GM23338 (cell line): ENCODE measurements around the gene FOXJ3. TPM values are rescaled to one million over a fixed set of nuclear protein-coding genes. Genes with fewer than 3 reads are reported as not detected.
"Not testable (repeated sequence)": the region's sequence is repeated elsewhere in the genome, so short reads cannot be mapped to it uniquely, and the experiment has no call there.

Source experiments
- ATAC-seq: fragments of 200-7000 bp; cut with Tn5 transposase; 3 replicates; pipeline ENCODE4 v1.9.1; 2020
- DNase-seq: peaks from one replicate; pipeline ENCODE4 v3.0.0-alpha.2; 2015; ENCODE audit warnings: low spot score
- H2AFZ ChIP-seq: fragments of 200-600 bp; sonication (generic); 2 replicates; pipeline ENCODE4 v1.8.0; 2016; ENCODE audit warnings: antibody characterized with exemption, mild to moderate bottlenecking, moderate library complexity
- H3F3A ChIP-seq: fragments of 200-600 bp; sonication (generic); replicated peaks from 2 replicates; pipeline ENCODE4 v1.8.0; 2017; ENCODE audit warnings: antibody characterized with exemption, mixed run types, low read depth
- H3K27ac ChIP-seq: fragments of 200-600 bp; sonication (generic); 2 replicates; pipeline ENCODE4 v1.6.1; 2016; ENCODE audit warnings: low read depth
- H3K27me3 ChIP-seq: fragments of 200-600 bp; sonication (generic); 2 replicates; pipeline ENCODE4 v1.8.0; 2016; ENCODE audit warnings: mild to moderate bottlenecking, mixed run types, moderate library complexity; ENCODE audit not compliant: insufficient read depth
- H3K36me3 ChIP-seq: fragments of 200-600 bp; sonication (generic); 2 replicates; pipeline ENCODE4 v1.8.0; 2016; ENCODE audit warnings: mild to moderate bottlenecking; ENCODE audit not compliant: insufficient read depth
- H3K4me1 ChIP-seq: fragments of 200-600 bp; sonication (generic); 2 replicates; pipeline ENCODE4 v1.8.0; 2016; ENCODE audit warnings: mild to moderate bottlenecking, moderate library complexity; ENCODE audit not compliant: insufficient read depth
- H3K4me2 ChIP-seq: fragments of 200-600 bp; sonication (generic); 2 replicates; pipeline ENCODE4 v1.7.1; 2017; ENCODE audit warnings: mixed run types
- H3K4me3 ChIP-seq: fragments of 200-600 bp; sonication (generic); 2 replicates; pipeline ENCODE4 v1.6.1; 2016; ENCODE audit warnings: mixed run types
- H3K79me2 ChIP-seq: fragments of 200-600 bp; sonication (generic); replicated peaks from 2 replicates; pipeline ENCODE4 v1.8.0; 2017; ENCODE audit warnings: mild to moderate bottlenecking; ENCODE audit not compliant: insufficient read depth
- H3K9me2 ChIP-seq: fragments of 200-600 bp; sonication (generic); 2 replicates; pipeline ENCODE4 v1.8.0; 2017; ENCODE audit not compliant: insufficient read depth
- H4K20me1 ChIP-seq: fragments of 200-600 bp; sonication (generic); replicated peaks from 2 replicates; pipeline ENCODE4 v1.8.0; 2017; ENCODE audit warnings: mild to moderate bottlenecking; ENCODE audit not compliant: insufficient read depth
- H3K27ac Mint-ChIP-seq: 2 replicates; pipeline ENCODE4 v1.8.0; 2020; ENCODE audit warnings: inconsistent platforms, mild to moderate bottlenecking, moderate library complexity, mixed read lengths
- H3K27me3 Mint-ChIP-seq: 3 replicates; pipeline ENCODE4 v1.8.0; 2022; ENCODE audit warnings: low read depth, mild to moderate bottlenecking, moderate library complexity, mixed read lengths, inconsistent platforms; ENCODE audit not compliant: insufficient read depth, poor library complexity
- H3K36me3 Mint-ChIP-seq: 3 replicates; pipeline ENCODE4 v1.8.0; 2021; ENCODE audit warnings: low read depth, mild to moderate bottlenecking, inconsistent platforms, moderate library complexity, mixed read lengths
- H3K4me1 Mint-ChIP-seq: 3 replicates; pipeline ENCODE4 v1.8.0; 2020; ENCODE audit warnings: mild to moderate bottlenecking, inconsistent platforms, mixed read lengths
- H3K4me3 Mint-ChIP-seq: 3 replicates; pipeline ENCODE4 v1.8.0; 2021; ENCODE audit warnings: moderate library complexity, mild to moderate bottlenecking, inconsistent platforms, mixed read lengths
- H3K9me3 Mint-ChIP-seq: 3 replicates; pipeline ENCODE4 v1.8.0; 2020; ENCODE audit warnings: moderate library complexity, mild to moderate bottlenecking, inconsistent platforms, mixed read lengths
- CREB1 ChIP-seq: fragments of 250-450 bp; sonication (Bioruptor Pico); IDR thresholded peaks from 2 replicates; pipeline ENCODE4 v1.5.0; 2020; ENCODE audit warnings: low read depth, mild to moderate bottlenecking, moderate library complexity
- EZH2 ChIP-seq: fragments of 200-600 bp; sonication (generic); IDR thresholded peaks from one replicate; pipeline ENCODE4 v1.8.0; 2017; ENCODE audit warnings: antibody characterized with exemption, mild to moderate bottlenecking, low read depth; ENCODE audit not compliant: unreplicated experiment
- EZH2phosphoT487 ChIP-seq: fragments of 200-600 bp; sonication (generic); IDR thresholded peaks from one replicate; pipeline ENCODE4 v1.8.1; 2018; ENCODE audit warnings: antibody characterized with exemption; ENCODE audit not compliant: unreplicated experiment
- JUNB ChIP-seq: IDR thresholded peaks from one replicate; pipeline ENCODE4 v1.6.1; 2016; ENCODE audit warnings: antibody characterized with exemption; ENCODE audit not compliant: unreplicated experiment
- NANOG ChIP-seq: IDR thresholded peaks from 2 replicates; pipeline ENCODE4 v1.6.1; 2016; ENCODE audit warnings: antibody characterized with exemption, borderline replicate concordance
- POLR2AphosphoS5 ChIP-seq: IDR thresholded peaks from 2 replicates; pipeline ENCODE4 v1.6.1; 2016; ENCODE audit warnings: antibody characterized with exemption, low read depth
- STAT1 ChIP-seq: IDR thresholded peaks from one replicate; pipeline ENCODE4 v1.6.1; 2016; ENCODE audit warnings: antibody characterized with exemption; ENCODE audit not compliant: unreplicated experiment
- ZNF114 ChIP-seq: fragments of 250-450 bp; sonication (Bioruptor Pico); IDR thresholded peaks from 2 replicates; pipeline ENCODE4 v1.5.0; 2020; ENCODE audit warnings: mild to moderate bottlenecking, moderate library complexity
- ZNF331 ChIP-seq: fragments of 250-450 bp; sonication (Bioruptor Pico); IDR thresholded peaks from 2 replicates; pipeline ENCODE4 v1.5.0; 2020; ENCODE audit warnings: low read depth, mild to moderate bottlenecking, moderate library complexity
- polyA plus RNA-seq: library from polyadenylated mRNA; unstranded; fragments of >200 nt; fragmentation: Nextera tagmentation; extraction: Ambion mirVana; gene quantifications from 2 replicates; pipeline ENCODE4 v1.2.1, GENCODE V29; 2016
- total RNA-seq: library from RNA; depleted of rRNA; stranded (reverse); fragments of >200 nt; shearing (Covaris generic); gene quantifications from 2 replicates; pipeline ENCODE4 v1.2.3, GENCODE V29; 2014
- TF ChIP-seq, protein P1 (sequence below), 2 experiments: fragments of 200-600 bp in 1 of 2; sonication (generic) in 1 of 2; conservative IDR thresholded peaks; 2 replicates each; pipeline versions ENCODE4 v1.5.1 to v1.6.1; 2016 to 2017; ENCODE audit warnings: antibody characterized with exemption in 2 of 2, low read depth in 2 of 2, mild to moderate bottlenecking in 2 of 2, moderate library complexity in 1 of 2
- TF ChIP-seq, protein P2 (sequence below): IDR thresholded peaks from 2 replicates; pipeline ENCODE4 v1.6.1; 2016; ENCODE audit warnings: antibody characterized with exemption
- TF ChIP-seq, protein P3 (sequence below): fragments of 250-450 bp; sonication (Bioruptor Pico); IDR thresholded peaks from 2 replicates; pipeline ENCODE4 v1.5.0; 2020; ENCODE audit warnings: mild to moderate bottlenecking, moderate library complexity

The FOXJ3 gene
- total and polyA plus RNA-seq, 2 experiments from 2014 or later = 36.6 to 53.3 TPM

DNA sequence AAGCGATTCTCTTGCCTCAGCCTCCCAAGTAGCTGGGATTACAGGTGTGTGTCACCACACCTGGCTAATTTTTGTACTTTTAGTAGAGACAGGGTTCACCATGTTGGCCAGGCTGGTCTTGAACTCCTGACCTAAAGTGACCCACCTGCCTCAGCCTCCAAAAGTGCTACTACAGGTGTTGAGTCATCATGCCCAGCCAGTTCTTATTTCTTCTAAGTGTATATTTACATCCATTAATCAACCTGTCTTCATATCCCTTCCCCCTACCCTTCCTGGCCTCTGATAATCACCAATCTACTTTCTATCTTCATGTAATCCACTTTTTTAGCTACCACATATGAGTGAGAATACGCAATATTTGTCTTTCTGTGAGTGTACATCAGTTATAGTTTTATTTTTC, 128.1 kb downstream of the FOXJ3 start:
- H2AFZ ChIP-seq, H3K4me3 Mint-ChIP-seq, H3K9me3 Mint-ChIP-seq, H3K4me1 ChIP-seq, DNase-seq, H3K27me3 Mint-ChIP-seq, H3K4me3 ChIP-seq, ATAC-seq, H3K36me3 ChIP-seq, H3F3A ChIP-seq, H3K27me3 ChIP-seq, H3K9me2 ChIP-seq, H3K27ac ChIP-seq, H3K4me2 ChIP-seq: not testable (repeated sequence)
- peak overlapping the region; percentile 3; the same call in 1 of the 2 replicates for H3K27ac Mint-ChIP-seq
- peaks cover 61% of the 10 kb centered on the region for H3K79me2 ChIP-seq
- H4K20me1 ChIP-seq = peaks cover 16% of the 10 kb centered on the region; the same call in 1 of the 2 replicates
- H3K4me1 Mint-ChIP-seq = peaks cover 26% of the 10 kb centered on the region
- H3K36me3 Mint-ChIP-seq = peaks cover 23% of the 10 kb centered on the region; the same call in 2 of the 3 replicates

DNA sequence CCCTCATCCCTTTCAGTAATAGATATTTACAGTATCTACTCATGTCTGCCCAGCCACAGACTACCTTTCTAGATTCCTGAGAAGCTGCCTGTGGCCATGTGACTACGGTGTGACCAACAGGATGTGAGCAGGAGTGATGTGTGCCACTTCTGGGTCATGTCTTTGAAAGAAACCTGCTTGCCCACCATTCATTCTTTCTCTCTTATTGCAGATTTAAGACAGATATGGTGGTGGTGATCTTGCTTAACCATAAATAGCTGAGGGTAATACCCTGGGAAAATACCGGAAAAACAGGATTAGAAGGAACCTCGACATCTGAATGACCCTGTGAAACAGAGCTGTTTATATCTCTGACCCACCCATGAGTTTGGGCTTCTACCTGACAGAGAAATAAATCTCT, 128.9 kb downstream of the FOXJ3 start:
- peaks cover 19% of the 10 kb centered on the region; the same call in 2 of the 3 replicates for H3K36me3 Mint-ChIP-seq
- peaks cover 21% of the 10 kb centered on the region for H3K4me1 Mint-ChIP-seq
- Histone ChIP-seq H3K9me2 (no peaks in the 10 kb centered on the region), H3K27me3 (no peaks in the 10 kb centered on the region), H3K4me3 (no peak overlapping the region), H3K36me3 (no peaks in the 10 kb centered on the region), H3K27ac (no peak overlapping the region), H3K4me2 (no peak overlapping the region), H4K20me1 (peaks cover 16% of the 10 kb centered on the region; the same call in 1 of the 2 replicates), H3K79me2 (peaks cover 53% of the 10 kb centered on the region), H3K4me1 (no peaks in the 10 kb centered on the region), H2AFZ (no peak overlapping the region), H3F3A (no peaks in the 10 kb centered on the region)
- H3K27me3 Mint-ChIP-seq = peaks cover 4% of the 10 kb centered on the region
- no peak overlapping the region for H3K4me3 Mint-ChIP-seq
- H3K27ac Mint-ChIP-seq = no peak overlapping the region
- H3K9me3 Mint-ChIP-seq = no peaks in the 10 kb centered on the region
- DNase-seq (no peak), ATAC-seq (no peak)
- TF ChIP-seq STAT1 (no peak), NANOG (no peak), EZH2 (no peak), EZH2phosphoT487 (no peak), CREB1 (CRISPR knock-in tag) (no peak), POLR2AphosphoS5 (no peak), ZNF114 (CRISPR knock-in tag) (no peak), JUNB (no peak), ZNF331 (no peak)
- TF ChIP-seq, protein P1, sequence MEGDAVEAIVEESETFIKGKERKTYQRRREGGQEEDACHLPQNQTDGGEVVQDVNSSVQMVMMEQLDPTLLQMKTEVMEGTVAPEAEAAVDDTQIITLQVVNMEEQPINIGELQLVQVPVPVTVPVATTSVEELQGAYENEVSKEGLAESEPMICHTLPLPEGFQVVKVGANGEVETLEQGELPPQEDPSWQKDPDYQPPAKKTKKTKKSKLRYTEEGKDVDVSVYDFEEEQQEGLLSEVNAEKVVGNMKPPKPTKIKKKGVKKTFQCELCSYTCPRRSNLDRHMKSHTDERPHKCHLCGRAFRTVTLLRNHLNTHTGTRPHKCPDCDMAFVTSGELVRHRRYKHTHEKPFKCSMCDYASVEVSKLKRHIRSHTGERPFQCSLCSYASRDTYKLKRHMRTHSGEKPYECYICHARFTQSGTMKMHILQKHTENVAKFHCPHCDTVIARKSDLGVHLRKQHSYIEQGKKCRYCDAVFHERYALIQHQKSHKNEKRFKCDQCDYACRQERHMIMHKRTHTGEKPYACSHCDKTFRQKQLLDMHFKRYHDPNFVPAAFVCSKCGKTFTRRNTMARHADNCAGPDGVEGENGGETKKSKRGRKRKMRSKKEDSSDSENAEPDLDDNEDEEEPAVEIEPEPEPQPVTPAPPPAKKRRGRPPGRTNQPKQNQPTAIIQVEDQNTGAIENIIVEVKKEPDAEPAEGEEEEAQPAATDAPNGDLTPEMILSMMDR (conservative IDR thresholded peaks at IDR 0.05; ENCODE audit: low read depth in 2 of 2) = no peak
- TF ChIP-seq, protein P2, sequence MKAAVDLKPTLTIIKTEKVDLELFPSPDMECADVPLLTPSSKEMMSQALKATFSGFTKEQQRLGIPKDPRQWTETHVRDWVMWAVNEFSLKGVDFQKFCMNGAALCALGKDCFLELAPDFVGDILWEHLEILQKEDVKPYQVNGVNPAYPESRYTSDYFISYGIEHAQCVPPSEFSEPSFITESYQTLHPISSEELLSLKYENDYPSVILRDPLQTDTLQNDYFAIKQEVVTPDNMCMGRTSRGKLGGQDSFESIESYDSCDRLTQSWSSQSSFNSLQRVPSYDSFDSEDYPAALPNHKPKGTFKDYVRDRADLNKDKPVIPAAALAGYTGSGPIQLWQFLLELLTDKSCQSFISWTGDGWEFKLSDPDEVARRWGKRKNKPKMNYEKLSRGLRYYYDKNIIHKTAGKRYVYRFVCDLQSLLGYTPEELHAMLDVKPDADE = no peak
- TF ChIP-seq, protein P3, sequence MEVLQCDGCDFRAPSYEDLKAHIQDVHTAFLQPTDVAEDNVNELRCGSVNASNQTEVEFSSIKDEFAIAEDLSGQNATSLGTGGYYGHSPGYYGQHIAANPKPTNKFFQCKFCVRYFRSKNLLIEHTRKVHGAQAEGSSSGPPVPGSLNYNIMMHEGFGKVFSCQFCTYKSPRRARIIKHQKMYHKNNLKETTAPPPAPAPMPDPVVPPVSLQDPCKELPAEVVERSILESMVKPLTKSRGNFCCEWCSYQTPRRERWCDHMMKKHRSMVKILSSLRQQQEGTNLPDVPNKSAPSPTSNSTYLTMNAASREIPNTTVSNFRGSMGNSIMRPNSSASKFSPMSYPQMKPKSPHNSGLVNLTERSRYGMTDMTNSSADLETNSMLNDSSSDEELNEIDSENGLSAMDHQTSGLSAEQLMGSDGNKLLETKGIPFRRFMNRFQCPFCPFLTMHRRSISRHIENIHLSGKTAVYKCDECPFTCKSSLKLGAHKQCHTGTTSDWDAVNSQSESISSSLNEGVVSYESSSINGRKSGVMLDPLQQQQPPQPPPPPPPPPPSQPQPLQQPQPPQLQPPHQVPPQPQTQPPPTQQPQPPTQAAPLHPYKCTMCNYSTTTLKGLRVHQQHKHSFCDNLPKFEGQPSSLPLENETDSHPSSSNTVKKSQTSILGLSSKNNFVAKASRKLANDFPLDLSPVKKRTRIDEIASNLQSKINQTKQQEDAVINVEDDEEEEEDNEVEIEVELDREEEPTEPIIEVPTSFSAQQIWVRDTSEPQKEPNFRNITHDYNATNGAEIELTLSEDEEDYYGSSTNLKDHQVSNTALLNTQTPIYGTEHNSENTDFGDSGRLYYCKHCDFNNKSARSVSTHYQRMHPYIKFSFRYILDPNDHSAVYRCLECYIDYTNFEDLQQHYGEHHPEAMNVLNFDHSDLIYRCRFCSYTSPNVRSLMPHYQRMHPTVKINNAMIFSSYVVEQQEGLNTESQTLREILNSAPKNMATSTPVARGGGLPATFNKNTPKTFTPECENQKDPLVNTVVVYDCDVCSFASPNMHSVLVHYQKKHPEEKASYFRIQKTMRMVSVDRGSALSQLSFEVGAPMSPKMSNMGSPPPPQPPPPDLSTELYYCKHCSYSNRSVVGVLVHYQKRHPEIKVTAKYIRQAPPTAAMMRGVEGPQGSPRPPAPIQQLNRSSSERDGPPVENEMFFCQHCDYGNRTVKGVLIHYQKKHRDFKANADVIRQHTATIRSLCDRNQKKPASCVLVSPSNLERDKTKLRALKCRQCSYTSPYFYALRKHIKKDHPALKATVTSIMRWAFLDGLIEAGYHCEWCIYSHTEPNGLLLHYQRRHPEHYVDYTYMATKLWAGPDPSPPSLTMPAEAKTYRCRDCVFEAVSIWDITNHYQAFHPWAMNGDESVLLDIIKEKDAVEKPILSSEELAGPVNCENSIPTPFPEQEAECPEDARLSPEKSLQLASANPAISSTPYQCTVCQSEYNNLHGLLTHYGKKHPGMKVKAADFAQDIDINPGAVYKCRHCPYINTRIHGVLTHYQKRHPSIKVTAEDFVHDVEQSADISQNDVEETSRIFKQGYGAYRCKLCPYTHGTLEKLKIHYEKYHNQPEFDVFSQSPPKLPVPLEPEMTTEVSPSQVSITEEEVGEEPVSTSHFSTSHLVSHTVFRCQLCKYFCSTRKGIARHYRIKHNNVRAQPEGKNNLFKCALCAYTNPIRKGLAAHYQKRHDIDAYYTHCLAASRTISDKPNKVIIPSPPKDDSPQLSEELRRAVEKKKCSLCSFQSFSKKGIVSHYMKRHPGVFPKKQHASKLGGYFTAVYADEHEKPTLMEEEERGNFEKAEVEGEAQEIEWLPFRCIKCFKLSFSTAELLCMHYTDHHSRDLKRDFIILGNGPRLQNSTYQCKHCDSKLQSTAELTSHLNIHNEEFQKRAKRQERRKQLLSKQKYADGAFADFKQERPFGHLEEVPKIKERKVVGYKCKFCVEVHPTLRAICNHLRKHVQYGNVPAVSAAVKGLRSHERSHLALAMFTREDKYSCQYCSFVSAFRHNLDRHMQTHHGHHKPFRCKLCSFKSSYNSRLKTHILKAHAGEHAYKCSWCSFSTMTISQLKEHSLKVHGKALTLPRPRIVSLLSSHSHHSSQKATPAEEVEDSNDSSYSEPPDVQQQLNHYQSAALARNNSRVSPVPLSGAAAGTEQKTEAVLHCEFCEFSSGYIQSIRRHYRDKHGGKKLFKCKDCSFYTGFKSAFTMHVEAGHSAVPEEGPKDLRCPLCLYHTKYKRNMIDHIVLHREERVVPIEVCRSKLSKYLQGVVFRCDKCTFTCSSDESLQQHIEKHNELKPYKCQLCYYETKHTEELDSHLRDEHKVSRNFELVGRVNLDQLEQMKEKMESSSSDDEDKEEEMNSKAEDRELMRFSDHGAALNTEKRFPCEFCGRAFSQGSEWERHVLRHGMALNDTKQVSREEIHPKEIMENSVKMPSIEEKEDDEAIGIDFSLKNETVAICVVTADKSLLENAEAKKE = no peak
